ENCODE results near the gene NEMP1. TPM values are rescaled to one million over a fixed set of nuclear protein-coding genes. Genes with fewer than 3 reads are reported as not detected.

The NEMP1 gene
- total RNA-seq, 1 experiment from 2014 or later: 16.4 TPM

- Histone ChIP-seq H3K4me1 (ENCODE audit: insufficient read depth, low read length) (peaks cover 25% of the 10 kb centered on the region), H3K27me3 (ENCODE audit: low read length) (no peaks in the 10 kb centered on the region), H2AFZ (ENCODE audit: low read length) (peak overlapping the region; percentile 16; the same call in 1 of the 2 replicates), H3K27ac (ENCODE audit: low read length) (peak overlapping the region; percentile 98; the same call in 1 of the 2 replicates), H3K79me2 (ENCODE audit: low read length) (peaks cover 18% of the 10 kb centered on the region), H3K9ac (ENCODE audit: low read length) (peak overlapping the region; percentile 97; the same call in 1 of the 2 replicates), H3K9me3 (ENCODE audit: low read length) (no peaks in the 10 kb centered on the region), H4K20me1 (ENCODE audit: low read length) (no peaks in the 10 kb centered on the region), H3K36me3 (ENCODE audit: low read depth, low read length) (no peaks in the 10 kb centered on the region), H3K4me2 (ENCODE audit: low read length) (peak overlapping the region; percentile 100), H3K9me2 (replicated peaks; ENCODE audit: low read length) (no peaks in the 10 kb centered on the region), H3F3A (ENCODE audit: low read length, unreplicated experiment) (peaks cover 6% of the 10 kb centered on the region), H3K4me3 (ENCODE audit: low read length) (peak overlapping the region; percentile 82; the same call in 1 of the 2 replicates)
- ChIA-PET CTCF (interaction anchor here (1.9 kb wide), 1 partner anchor 17 kb away, joined by 5 read pairs; no protein-coding TSS in a partner anchor), POLR2A (ENCODE audit: unreplicated experiment) (no interaction called here)
- BruUV-seq (replicated peaks): no TSS peak
- ATAC-seq: no peak
- TF ChIP-seq EZH2 (IDR thresholded peaks at IDR 0.05; ENCODE audit: low read length, unreplicated experiment): no peak
- no peak for TF ChIP-seq CTCF (conservative IDR thresholded peaks at IDR 0.05; ENCODE audit: low read depth, low read length)
- no peak for TF ChIP-seq EZH2phosphoT487 (IDR thresholded peaks at IDR 0.05; ENCODE audit: borderline replicate concordance, low read length)
- intact Hi-C loops (cut with micrococcal nuclease): no loop called here
- peak; percentile 12 for DNase-seq
These were observed 7.5 kb upstream of the NEMP1 start for GRCh38 chr12:57085999-57086492.

- Histone ChIP-seq H3F3A (ENCODE audit: low read length, unreplicated experiment) (no peaks in the 10 kb centered on the region), H3K27me3 (ENCODE audit: low read length) (no peaks in the 10 kb centered on the region), H3K79me2 (ENCODE audit: low read length) (peaks cover 21% of the 10 kb centered on the region), H3K9me2 (replicated peaks; ENCODE audit: low read length) (no peaks in the 10 kb centered on the region), H3K4me3 (ENCODE audit: low read length) (no peak overlapping the region), H3K4me1 (ENCODE audit: insufficient read depth, low read length) (peaks cover 14% of the 10 kb centered on the region), H3K36me3 (ENCODE audit: low read depth, low read length) (no peaks in the 10 kb centered on the region; the same call in 1 of the 2 replicates), H3K27ac (ENCODE audit: low read length) (no peak overlapping the region), H4K20me1 (ENCODE audit: low read length) (no peaks in the 10 kb centered on the region), H3K9ac (ENCODE audit: low read length) (no peak overlapping the region), H2AFZ (ENCODE audit: low read length) (no peak overlapping the region), H3K4me2 (ENCODE audit: low read length) (no peak overlapping the region), H3K9me3 (ENCODE audit: low read length) (no peaks in the 10 kb centered on the region)
- intact Hi-C loops (cut with micrococcal nuclease): no loop called here
- POLR2A ChIA-PET (ENCODE audit: unreplicated experiment): interaction anchor here (0.6 kb wide), 1 partner anchor 63 kb away, joined by 16 read pairs; no protein-coding TSS in a partner anchor
- DNase-seq (no peak), ATAC-seq (no peak)
- BruUV-seq (replicated peaks): no TSS peak
- CTCF ChIA-PET: no interaction called here
- no peak for TF ChIP-seq EZH2 (IDR thresholded peaks at IDR 0.05; ENCODE audit: low read length, unreplicated experiment)
- TF ChIP-seq CTCF (conservative IDR thresholded peaks at IDR 0.05; ENCODE audit: low read depth, low read length): no peak
- TF ChIP-seq EZH2phosphoT487 (IDR thresholded peaks at IDR 0.05; ENCODE audit: borderline replicate concordance, low read length): no peak
These were observed 2.3 kb upstream of the NEMP1 start for GRCh38 chr12:57080855-57081254.

- Histone ChIP-seq H3K27ac (ENCODE audit: low read length) (no peak overlapping the region), H3K9ac (ENCODE audit: low read length) (no peak overlapping the region)
- no peak for ATAC-seq
These were observed 1.2 kb upstream of the NEMP1 start for GRCh38 chr12:57079821-57080220.

More at GRCh38 chr12:57079821-57080220, 1.2 kb upstream of the NEMP1 start:
- intact Hi-C loops (cut with micrococcal nuclease): loop anchor here (1.0 kb wide), 1 partner anchor 7 kb away; no protein-coding TSS in a partner anchor
- no peaks in the 10 kb centered on the region for H3F3A ChIP-seq (ENCODE audit: low read length, unreplicated experiment)
- peaks cover 6% of the 10 kb centered on the region; the same call in 1 of the 2 replicates for H3K4me1 ChIP-seq (ENCODE audit: insufficient read depth, low read length)
- TF ChIP-seq EZH2phosphoT487 (IDR thresholded peaks at IDR 0.05; ENCODE audit: borderline replicate concordance, low read length) (no peak), CTCF (conservative IDR thresholded peaks at IDR 0.05; ENCODE audit: low read depth, low read length) (no peak), EZH2 (IDR thresholded peaks at IDR 0.05; ENCODE audit: low read length, unreplicated experiment) (no peak)
- DNase-seq: no peak
- no peaks in the 10 kb centered on the region; the same call in 1 of the 2 replicates for H3K36me3 ChIP-seq (ENCODE audit: low read depth, low read length)
- H3K4me3 ChIP-seq (ENCODE audit: low read length): no peak overlapping the region
- ChIA-PET POLR2A (ENCODE audit: unreplicated experiment) (interaction anchor here (1.1 kb wide), 1 partner anchor 32 kb away, joined by 6 read pairs; no protein-coding TSS in a partner anchor), CTCF (interaction anchor here (0.6 to 1.8 kb wide), 2 partner anchors 32 to 106 kb away, joined by 3 to 14 read pairs; no protein-coding TSS in a partner anchor)
- no peaks in the 10 kb centered on the region for H3K9me2 ChIP-seq (replicated peaks; ENCODE audit: low read length)
- no peaks in the 10 kb centered on the region for H3K9me3 ChIP-seq (ENCODE audit: low read length)
- H2AFZ ChIP-seq (ENCODE audit: low read length): no peak overlapping the region
- no peak overlapping the region for H3K4me2 ChIP-seq (ENCODE audit: low read length)
- peaks cover 21% of the 10 kb centered on the region for H3K79me2 ChIP-seq (ENCODE audit: low read length)
- H4K20me1 ChIP-seq (ENCODE audit: low read length): no peaks in the 10 kb centered on the region
- H3K27me3 ChIP-seq (ENCODE audit: low read length): no peaks in the 10 kb centered on the region
- no TSS peak for BruUV-seq (replicated peaks)
